ENCODE measurements around the gene SCN2B.

The SCN2B gene

GRCh38 chr11:118151431-118151830 is 25.0 kb downstream of the SCN2B start:
- DNase-seq, result no peak

DNA sequence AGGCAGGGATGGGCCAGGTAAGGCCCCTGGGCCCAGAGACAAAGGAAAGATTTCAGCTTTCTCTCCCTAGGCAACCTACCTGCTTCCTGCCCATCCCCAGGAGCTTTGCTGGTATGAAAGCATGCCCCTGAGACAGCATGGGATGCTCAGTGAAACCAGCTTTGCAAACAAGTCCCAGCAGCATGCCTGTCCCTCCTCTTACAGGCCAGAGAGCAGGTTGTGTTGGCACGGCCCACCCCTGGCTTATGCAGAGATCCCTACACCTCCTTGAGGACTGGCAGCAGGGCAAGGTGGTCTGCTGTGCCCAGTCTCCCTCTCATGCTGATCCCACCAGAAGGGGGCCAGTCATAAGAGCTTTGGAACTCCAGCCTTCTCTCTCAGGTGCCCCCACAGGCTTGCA is 26.9 kb downstream of the SCN2B start:
- DNase-seq, result no peak

DNA sequence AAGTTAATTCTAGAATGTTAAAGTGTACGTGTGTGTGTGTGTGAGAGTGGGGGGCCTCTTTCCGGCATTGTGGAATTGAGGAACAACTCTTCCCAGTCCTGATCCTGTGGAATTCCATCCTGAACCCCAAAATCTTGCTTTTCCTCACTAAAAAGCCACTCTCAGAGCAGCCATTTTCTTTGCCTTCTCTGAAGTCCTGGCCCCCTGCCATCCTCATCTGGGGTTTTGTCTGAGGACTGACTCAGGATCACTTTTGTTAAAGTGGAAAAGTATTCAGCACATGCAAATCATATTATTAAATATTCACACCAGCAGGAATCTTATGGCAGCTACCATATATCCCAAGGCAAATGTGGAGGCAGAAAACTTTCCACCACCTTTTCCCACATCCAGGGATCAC is 27.6 kb downstream of the SCN2B start:
- no peak for DNase-seq

DNA sequence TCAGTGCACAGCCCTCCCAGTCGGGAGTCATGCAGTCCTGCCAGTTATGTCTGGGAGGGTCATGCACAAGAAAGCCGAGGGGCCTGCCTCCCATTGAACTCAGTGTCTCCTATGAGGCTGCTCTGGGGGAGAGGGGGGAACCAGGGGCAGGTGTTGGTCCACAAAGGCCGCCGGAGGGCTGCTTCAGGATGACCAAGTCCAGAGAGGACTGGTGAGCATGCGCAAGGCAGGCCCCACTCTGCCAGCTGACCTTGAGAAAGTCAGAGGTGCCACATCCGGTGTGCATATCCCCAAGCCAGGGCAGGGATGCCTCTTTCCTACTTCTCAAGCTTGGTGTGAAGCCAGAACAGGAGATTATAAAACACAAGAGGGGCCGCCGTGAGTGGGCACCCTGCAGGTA is 28.2 kb downstream of the SCN2B start:
- DNase-seq, result no peak

DNA sequence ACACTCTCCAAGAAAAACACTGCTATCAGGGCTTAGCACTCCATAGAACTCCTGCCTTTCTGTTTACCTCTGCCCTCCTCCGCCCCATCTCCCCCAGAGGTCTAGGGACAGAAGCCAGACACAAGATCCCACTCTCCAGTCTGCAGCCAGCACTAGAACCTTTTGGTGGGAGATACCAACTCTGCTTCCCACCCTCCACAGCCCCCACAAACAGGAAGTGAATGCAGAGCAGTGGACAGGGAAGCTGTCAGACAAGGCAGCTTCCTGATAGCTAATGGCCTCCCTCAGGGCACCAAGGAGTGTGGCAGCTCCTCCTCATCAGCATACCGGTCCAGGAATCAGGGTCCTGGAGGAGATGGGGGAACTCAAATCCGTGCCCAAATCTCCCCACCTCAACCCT is 28.9 kb downstream of the SCN2B start:
- DNase-seq, result no peak

GRCh38 chr11:118146554-118146953 is 29.9 kb downstream of the SCN2B start:
- DNase-seq, result no peak

GRCh38 chr11:118145285-118146227 is 30.9 kb downstream of the SCN2B start:
- peak; percentile 63 to 77 for DNase-seq

- DNase-seq, result no peak
These were observed 31.9 kb downstream of the SCN2B start for GRCh38 chr11:118144301-118145268.

GRCh38 chr11:118143661-118144185 is 32.7 kb downstream of the SCN2B start:
- no peak for DNase-seq

DNA sequence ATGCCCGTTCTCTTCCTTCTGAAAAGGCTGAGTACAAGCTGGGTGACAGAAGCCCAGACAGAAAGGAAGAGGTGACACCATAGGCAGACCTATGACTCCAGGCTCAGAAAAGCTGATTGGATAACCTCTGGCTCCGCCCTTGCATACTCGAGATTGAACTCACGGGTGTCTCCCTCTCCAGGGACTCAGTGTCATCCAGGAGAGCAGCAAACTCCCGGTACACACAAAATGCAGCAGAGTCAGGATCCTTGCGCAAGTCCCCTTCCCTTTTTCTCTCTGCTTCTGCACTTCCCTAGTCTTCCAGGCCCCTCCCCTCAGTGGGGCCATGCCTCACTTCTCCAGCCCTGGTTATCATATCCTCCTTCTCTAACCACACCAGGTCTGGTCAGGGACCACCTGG is 33.6 kb downstream of the SCN2B start:
- no peak for DNase-seq

- DNase-seq, result no peak
These were observed 34.4 kb downstream of the SCN2B start for GRCh38 chr11:118142081-118142480.

- DNase-seq, result no peak
These were observed 36.9 kb downstream of the SCN2B start for GRCh38 chr11:118139578-118139977.

DNA sequence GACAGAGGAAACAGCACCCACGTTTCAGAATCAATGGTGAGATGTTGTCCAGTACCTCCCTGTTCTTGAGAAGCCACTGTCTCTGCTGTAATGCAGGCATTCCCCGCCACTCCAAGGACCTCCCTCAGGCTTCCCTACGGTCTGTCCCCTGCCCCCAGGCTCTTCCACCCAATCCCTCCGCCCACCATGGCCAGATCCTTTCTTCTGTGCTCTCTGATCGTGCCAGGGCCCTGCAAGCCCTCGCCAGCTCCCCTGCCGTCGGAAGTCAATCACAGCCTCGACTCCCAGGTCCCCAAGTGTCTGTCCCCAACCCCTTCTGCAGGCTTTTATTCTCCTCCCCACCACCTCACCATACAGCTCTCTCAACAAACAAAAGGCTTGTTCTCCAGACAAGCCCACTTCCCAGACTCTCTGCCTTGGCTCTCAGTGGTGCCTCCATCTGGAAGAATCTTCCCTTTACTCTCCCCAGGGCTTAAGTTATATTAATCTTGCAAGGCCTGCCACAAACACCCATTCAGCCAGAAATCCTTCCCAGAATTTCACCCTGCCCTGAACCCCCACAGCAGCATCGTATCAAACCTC is 37.5 kb downstream of the SCN2B start:
- DNase-seq, result no peak

DNA sequence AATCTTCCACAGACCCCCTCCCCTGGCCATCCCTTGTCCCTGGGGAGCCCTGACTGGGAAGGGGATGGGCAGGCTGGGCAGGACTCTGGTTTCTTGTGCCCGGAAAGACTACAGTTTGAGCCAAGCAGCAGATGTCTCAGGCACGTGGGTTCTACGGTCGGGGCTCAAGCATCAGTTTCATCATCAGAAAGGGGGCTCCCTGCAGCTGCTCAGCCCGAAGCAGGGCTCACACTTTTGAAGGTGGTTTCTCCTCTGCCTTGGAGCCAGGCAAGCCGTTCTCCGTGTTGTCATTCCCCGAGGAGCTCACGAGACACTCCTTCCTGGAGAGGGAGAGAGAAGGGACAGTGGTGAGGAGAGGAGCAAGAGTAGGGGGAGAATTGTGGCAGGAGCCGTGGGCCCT is 39.6 kb downstream of the SCN2B start:
- no peak for DNase-seq

- DNase-seq, result no peak
These were observed 40.1 kb downstream of the SCN2B start for GRCh38 chr11:118136341-118136740.

DNA sequence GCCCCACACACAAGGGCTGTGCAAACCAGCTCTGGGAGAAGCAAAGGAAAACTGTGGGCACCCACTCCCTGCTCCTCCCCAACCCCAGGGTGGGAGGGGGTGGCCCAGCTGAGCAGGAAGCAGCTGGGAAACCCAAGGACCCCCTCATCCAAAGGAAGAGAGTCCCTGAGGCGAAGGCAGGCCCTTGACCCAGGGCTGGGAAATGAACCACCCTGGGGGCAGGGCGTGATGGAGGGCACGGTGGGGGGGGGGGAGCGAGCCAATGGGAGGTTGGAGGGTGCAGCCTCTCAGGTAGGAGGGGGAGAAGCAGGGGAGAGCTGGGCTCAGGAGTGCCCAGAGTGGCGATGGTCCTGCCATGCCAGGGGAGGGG is 40.7 kb downstream of the SCN2B start:
- DNase-seq, result no peak

DNA sequence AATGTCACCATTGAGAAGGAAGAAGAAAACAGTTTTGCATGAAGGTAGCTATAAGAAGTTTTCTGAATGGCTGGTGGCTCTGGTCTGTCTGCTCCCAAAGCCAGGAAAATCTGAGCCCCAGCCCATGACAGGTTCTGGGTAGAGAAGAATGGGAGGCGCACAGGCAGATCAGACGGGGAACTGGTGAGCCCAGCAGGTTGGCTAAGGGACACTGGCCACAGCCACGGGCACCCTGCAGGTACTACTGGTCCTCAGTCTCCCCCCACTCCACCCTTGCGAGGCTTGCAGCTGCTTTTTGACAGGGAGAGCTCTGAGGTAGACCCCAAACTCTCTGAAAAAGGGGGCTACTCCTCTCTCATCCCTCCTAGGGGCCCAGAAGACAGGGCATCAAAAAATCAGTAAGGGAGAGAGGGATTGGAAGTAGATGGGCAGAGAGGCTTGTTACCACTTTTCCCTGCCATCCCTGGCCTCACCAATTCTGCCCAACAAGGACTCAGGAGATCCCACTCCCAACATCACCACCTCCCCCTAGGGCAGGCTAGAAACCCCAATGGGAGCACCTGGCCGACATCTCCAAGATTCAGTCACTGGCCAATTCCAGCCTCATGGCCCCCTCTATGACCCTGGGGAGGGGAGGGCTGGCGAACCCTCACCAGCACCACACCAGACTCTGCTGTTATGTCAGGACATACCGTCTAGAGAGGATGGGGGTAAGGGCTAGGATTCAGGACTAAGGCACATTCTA is 41.2 kb downstream of the SCN2B start:
- DNase-seq, result no peak

- no peak for DNase-seq
These were observed 42.6 kb downstream of the SCN2B start for GRCh38 chr11:118133816-118134215.

- DNase-seq, result no peak
These were observed 43.9 kb downstream of the SCN2B start for GRCh38 chr11:118132385-118133151.

GRCh38 chr11:118129471-118130172 is 46.8 kb downstream of the SCN2B start:
- no peak for DNase-seq
